Neural crest cell (in vitro differentiated cells): ENCODE results near the gene RPS6KA4. TPM values are rescaled to one million over a fixed set of nuclear protein-coding genes. Genes with fewer than 3 reads are reported as not detected.

Experiments
- DNase-seq: peaks from one replicate; pipeline ENCODE4 v3.0.0; 2021; ENCODE audit warnings: low read depth, mixed read lengths, low spot score
- H3K27ac Mint-ChIP-seq: one replicate; pipeline ENCODE4 v1.8.0; 2021; ENCODE audit warnings: mild to moderate bottlenecking, mixed read lengths; ENCODE audit not compliant: unreplicated experiment
- H3K27me3 Mint-ChIP-seq: 2 replicates; pipeline ENCODE4 v1.8.0; 2021; ENCODE audit warnings: low read depth, mild to moderate bottlenecking, mixed read lengths
- H3K36me3 Mint-ChIP-seq: 2 replicates; pipeline ENCODE4 v1.8.0; 2021; ENCODE audit warnings: low read depth, mild to moderate bottlenecking, mixed read lengths
- H3K4me1 Mint-ChIP-seq: 2 replicates; pipeline ENCODE4 v1.8.0; 2021; ENCODE audit warnings: mixed read lengths
- H3K4me3 Mint-ChIP-seq: one replicate; pipeline ENCODE4 v1.8.0; 2021; ENCODE audit warnings: mild to moderate bottlenecking, mixed read lengths
- H3K9me3 Mint-ChIP-seq: 2 replicates; pipeline ENCODE4 v1.8.0; 2021; ENCODE audit warnings: mixed read lengths
- total RNA-seq: library from RNA; stranded (reverse); gene quantifications from 2 replicates; pipeline ENCODE4 v1.2.1, GENCODE V29; 2021
- TF ChIP-seq, protein P1 (sequence below): fragments of 200-600 bp; sonication (generic); conservative IDR thresholded peaks from 2 replicates; pipeline ENCODE4 v1.5.0; 2021; ENCODE audit warnings: antibody characterized with exemption, mild to moderate bottlenecking

RPS6KA4 gene
- total RNA-seq, 1 donor from 2014 or later = 17.6 TPM

GRCh38 chr11:64357904-64358535 lies 942 bp upstream of the RPS6KA4 start:
- TF ChIP-seq, protein P1, sequence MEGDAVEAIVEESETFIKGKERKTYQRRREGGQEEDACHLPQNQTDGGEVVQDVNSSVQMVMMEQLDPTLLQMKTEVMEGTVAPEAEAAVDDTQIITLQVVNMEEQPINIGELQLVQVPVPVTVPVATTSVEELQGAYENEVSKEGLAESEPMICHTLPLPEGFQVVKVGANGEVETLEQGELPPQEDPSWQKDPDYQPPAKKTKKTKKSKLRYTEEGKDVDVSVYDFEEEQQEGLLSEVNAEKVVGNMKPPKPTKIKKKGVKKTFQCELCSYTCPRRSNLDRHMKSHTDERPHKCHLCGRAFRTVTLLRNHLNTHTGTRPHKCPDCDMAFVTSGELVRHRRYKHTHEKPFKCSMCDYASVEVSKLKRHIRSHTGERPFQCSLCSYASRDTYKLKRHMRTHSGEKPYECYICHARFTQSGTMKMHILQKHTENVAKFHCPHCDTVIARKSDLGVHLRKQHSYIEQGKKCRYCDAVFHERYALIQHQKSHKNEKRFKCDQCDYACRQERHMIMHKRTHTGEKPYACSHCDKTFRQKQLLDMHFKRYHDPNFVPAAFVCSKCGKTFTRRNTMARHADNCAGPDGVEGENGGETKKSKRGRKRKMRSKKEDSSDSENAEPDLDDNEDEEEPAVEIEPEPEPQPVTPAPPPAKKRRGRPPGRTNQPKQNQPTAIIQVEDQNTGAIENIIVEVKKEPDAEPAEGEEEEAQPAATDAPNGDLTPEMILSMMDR = no peak
- H3K4me3 Mint-ChIP-seq = peak overlapping the region; percentile 47
- no peaks in the 10 kb centered on the region for H3K9me3 Mint-ChIP-seq
- H3K4me1 Mint-ChIP-seq = peaks cover 15% of the 10 kb centered on the region
- no peak overlapping the region for H3K27ac Mint-ChIP-seq
- no peaks in the 10 kb centered on the region for H3K27me3 Mint-ChIP-seq
- no peak for DNase-seq
- H3K36me3 Mint-ChIP-seq = no peaks in the 10 kb centered on the region

DNA sequence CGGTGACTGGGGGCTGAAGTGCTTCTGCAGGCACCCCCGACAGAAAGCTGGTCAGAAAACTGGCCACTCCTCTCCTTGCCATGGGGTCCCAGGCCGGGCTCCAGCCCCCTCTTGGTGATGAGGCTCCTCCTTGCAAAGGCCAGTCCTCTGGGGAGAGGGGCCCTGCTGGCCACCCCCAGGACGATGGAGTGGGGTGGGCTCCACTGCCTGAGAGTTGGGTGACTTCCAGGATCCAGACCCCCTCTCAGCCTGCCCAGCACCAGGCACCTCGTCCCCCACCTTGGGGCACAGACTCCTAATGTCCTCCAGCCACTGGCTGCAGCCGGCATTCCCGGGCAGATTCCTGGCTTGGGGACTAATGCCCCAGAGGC lies 441 bp upstream of the RPS6KA4 start:
- Mint-ChIP-seq H3K4me3 (peak overlapping the region; percentile 47), H3K36me3 (no peaks in the 10 kb centered on the region), H3K27ac (no peak overlapping the region), H3K27me3 (no peaks in the 10 kb centered on the region), H3K9me3 (no peaks in the 10 kb centered on the region), H3K4me1 (peaks cover 15% of the 10 kb centered on the region)
- TF ChIP-seq, protein P1 = no peak
- no peak for DNase-seq

DNA sequence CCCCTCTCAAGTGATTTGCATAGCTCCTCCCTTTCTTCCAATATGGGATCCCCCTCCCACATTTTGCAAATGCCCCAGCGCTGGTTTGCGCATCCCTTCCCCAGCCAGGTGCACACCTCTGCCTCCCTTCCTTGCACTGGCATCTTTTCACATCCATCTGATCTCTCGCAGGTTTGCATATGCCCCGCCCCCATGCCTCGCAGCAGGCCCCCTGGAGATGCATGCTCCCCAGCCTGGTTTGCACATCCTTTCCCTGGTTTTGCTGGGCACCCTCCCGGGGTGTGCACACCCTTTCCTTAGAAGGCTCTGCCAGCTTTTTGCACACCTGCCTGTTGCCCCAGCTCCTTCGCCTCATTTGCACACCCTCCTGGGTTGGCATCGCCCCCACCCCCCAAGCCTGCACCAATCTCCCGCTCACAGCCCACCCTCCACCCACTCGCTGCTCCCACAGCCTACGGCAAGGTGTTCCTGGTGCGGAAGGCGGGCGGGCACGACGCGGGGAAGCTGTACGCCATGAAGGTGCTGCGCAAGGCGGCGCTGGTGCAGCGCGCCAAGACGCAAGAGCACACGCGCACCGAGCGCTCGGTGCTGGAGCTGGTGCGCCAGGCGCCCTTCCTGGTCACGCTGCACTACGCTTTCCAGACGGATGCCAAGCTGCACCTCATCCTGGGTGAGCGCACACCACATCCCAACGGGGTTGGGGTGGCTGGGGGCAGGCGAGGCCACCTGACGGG lies 917 bp downstream of the RPS6KA4 start:
- Mint-ChIP-seq H3K4me1 (peaks cover 15% of the 10 kb centered on the region), H3K9me3 (no peaks in the 10 kb centered on the region), H3K27ac (no peak overlapping the region), H3K27me3 (no peaks in the 10 kb centered on the region), H3K36me3 (no peaks in the 10 kb centered on the region), H3K4me3 (peak overlapping the region; percentile 86)
- TF ChIP-seq, protein P1 = no peak
- DNase-seq = no peak

DNA sequence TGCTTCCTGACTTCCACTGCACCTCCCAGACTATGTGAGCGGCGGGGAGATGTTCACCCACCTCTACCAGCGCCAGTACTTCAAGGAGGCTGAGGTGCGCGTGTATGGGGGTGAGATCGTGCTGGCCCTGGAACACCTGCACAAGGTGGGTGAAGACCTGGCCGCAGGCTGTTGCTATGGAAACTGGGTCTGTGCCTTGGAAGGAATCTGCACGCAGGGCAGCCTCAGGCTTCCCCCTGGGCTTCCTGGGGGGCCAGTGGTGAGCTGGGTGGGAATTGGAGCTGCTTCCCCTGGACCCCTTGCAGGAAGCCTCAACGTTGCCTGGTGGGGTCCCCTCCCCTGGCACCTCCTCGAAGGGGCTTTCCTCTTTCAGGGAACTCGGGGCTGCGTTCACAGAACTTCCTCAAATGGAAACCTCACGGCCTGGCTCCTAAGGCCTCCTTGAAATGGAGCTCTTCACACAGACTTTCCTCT lies 1.5 kb downstream of the RPS6KA4 start:
- Mint-ChIP-seq H3K27ac (no peak overlapping the region), H3K36me3 (no peaks in the 10 kb centered on the region), H3K4me3 (peak overlapping the region; percentile 45), H3K27me3 (no peaks in the 10 kb centered on the region), H3K4me1 (peaks cover 13% of the 10 kb centered on the region), H3K9me3 (no peaks in the 10 kb centered on the region)
- TF ChIP-seq, protein P1 = no peak
- DNase-seq = no peak

DNA sequence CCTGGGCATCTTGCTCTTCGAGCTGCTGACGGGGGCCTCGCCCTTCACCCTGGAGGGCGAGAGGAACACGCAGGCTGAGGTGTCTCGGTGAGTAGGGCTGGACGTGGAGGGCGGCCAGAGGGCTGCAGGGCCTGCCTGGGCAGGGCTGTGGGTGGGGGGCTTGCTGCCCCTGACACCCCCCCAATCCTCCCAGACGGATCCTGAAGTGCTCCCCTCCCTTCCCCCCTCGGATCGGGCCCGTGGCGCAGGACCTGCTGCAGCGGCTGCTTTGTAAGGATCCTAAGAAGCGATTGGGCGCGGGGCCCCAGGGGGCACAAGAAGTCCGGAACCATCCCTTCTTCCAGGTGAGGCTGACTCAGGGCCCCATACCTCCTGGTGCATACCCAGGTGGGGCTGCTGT lies 2.7 kb downstream of the RPS6KA4 start:
- H3K4me1 Mint-ChIP-seq = peaks cover 9% of the 10 kb centered on the region
- TF ChIP-seq, protein P1 = no peak
- peak overlapping the region; percentile 66 for H3K4me3 Mint-ChIP-seq
- no peak for DNase-seq
- no peaks in the 10 kb centered on the region for H3K27me3 Mint-ChIP-seq
- H3K9me3 Mint-ChIP-seq = no peaks in the 10 kb centered on the region
- H3K36me3 Mint-ChIP-seq = peaks cover 4% of the 10 kb centered on the region
- H3K27ac Mint-ChIP-seq = no peak overlapping the region
